NK-92 (cell line): ENCODE measurements around the gene LARGE2.

Experiments used
- DNase-seq: peaks from one replicate; lab custom pipeline; 2025; ENCODE audit not compliant: unreplicated experiment; lab: John Stamatoyannopoulos, UW

LARGE2 gene

DNA sequence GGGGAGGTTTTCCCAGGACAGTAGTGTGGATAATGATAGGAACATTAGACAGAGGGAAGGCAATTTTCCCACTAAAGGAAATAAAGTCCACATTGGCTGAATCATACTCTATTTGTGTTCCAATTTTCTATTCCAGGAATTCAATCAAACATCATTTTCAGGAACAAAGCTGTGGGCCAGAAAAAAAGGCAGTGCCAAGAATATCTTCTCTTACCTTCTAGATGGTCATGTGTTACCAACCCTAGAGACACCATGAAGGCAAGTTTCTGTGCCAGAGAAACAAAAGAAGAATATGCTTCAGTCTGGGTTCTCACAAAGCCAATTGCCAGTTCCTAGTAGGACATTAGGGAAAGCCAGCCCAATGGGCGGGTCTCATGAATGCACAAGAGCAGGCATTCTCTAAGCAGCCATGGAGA, 27.5 kb downstream of the LARGE2 start:
- DNase-seq, result no peak

DNA sequence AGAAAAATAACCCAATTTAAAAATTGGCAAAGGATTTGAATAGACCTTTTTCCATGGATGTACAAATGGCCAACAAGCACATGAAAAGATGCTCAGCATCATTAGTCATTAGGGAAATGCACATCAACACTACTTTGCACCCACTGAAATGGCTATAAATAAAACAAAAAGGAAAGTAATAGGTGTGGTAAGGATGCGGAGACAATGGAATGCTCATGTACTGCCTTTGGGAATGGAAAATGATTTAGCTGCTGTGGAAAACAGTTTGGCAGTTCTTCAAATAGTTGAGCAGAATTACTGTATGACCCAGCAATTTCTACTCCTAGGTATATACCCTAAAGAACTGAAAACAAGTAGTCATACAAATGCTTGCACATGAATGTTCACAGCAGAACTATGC, 37.4 kb downstream of the LARGE2 start:
- no peak for DNase-seq

DNA sequence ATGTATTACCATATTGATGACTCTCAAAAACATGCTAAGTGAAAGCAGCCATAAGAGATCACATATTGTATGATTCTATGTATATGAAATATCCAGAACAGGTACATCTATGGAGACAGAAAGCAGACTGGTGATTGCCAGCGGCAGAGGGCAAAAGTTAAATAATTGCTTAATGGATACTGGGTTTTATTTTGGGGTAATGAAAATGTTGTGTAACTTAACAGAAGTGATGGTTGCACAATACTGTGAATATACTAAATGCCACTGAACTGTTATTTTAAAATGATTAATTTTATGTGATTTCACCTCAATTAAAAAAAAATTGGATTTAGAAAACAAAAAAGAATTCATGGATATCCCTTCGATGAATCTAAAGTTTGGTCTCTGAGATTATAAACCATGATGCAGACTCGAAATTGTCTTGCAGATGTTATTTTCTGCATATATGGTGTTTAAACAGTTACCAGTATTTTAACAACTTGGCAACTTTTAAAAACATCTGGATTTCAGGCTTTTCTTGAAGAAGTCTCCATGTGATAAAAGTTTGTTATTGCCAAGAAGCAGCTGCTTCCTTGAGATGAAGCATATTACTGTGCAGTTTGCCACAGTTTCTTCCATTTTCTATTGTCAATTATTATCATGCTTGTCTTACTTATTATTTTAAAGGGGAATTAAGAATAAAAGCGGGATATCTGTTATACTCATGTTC, 38.1 kb downstream of the LARGE2 start:
- DNase-seq, result no peak

DNA sequence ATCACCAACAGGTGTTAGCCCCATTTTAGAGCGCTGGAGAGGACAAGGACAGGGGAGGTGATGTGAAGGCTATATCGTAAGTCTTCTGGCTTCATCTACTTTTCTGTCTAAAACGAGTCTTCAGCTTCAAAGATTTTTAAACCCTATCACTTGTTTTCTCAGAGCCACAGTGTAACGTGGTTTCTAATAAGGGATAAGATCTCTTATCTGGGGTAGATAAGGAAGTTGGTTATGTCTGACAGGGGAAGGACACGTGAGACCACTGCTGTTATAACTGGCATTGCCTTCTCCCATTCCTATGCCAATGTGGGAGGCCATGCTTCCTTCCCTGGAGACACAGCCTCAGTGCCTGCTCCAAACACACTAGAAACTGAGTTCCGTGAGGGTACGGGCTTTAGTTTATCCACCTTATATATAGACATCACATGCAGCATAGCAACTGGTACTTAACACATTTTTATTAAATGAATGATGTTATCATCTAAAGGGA, 39.3 kb downstream of the LARGE2 start:
- DNase-seq, result no peak

DNA sequence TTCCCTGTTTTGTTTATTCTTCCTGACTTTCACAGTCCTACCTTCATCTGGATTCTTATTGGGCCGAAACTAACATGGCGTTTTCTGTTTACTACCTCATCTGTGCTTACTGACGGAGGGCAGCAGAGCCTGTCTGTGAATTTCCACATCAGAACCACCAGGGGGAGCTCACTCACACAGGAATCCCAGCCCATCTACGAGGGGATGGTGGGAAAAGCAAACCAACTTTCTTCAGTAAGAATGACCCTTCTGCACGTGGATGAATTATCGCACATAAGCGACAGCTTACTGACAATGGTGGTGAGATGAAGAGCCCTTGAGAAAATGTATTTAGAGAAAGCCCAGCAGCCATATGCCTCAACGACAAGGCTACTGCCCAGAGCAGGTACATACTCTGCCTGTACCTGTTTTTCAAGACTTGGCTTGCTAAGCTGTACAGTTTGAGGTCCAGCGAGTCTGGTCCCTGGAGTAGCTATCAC, 42.5 kb downstream of the LARGE2 start:
- DNase-seq, result no peak

DNA sequence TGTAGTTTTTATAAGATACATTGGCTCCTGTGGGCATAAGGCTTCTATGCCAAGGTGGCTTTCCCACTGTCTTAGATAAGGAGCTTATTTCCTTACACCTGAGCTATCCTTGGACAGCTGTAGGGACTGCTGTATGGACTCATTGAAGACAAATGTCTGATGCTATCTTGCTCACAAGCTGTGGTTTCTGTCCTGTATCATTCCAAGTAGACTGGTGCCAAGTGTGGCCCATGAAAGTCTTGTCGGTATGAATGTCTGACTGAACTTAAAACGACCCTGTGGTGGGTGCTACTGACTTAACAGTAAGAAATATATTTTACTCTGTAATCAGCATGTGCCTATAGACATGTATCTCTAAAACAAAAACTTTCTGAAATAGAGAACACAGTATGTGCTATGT, 45.0 kb downstream of the LARGE2 start:
- DNase-seq, result no peak

DNA sequence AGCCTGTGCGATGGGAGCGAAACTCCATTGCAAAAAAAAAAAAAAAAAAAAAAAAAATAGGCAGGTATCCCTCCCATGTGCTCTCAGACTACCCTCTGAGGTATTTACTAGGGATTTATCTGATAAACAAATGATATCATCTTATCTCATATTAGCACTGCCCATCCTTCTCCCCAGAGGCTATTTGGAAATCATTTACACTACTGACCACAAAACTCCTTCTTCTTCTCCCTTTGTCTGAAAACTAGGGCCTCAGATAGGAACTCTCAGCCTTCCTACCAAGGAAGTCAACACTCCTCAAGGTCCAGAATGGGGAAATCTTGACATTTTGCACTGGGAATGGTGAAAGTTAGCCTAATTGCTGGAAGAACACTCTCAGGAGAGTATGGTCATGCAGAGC, 46.4 kb downstream of the LARGE2 start:
- DNase-seq, result no peak

DNA sequence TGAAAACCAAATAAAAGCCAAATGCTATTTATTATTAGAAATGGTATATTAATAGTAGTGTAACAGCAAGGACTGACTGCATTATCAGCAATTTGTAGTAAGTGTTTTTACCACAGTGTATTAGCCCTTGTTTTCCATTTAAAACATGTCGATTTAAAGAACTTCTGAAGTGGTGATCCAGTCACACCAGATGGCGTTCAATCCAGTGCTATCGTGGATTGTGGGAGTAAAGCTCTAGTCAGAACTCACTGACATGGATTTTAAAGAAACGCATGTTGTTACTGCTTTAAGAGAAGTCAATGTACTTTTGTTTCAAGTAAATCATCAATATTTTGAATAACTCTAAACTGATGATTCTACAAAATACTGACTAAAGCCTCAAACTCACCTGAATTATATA, 51.1 kb downstream of the LARGE2 start:
- DNase-seq, result no peak

DNA sequence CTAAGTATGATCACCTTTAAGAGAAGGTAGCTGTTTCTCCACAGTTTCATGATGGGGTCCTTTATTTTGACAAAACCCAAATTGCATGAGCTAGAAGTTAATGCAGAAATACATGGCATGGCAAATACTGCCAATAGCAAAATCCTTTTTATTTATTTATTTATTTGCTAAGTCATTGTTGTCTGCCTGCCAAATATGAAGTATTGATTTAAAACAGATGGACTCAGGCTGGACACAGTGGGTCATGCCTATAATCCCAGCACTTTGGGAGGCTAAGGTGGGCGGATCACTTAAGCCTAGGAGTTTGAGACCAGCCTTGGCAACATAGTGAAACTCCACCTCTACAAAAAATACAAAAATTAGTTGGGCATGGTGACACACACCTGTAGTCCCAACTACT, 52.4 kb downstream of the LARGE2 start:
- DNase-seq, result no peak
